OCI-LY1 (cell line): ENCODE measurements around the gene PRPS1L1.

Experiments used
- EZH2 ChIP-seq: fragments of 200-600 bp; sonication (generic), shearing (Covaris generic); IDR thresholded peaks from 2 replicates; pipeline ENCODE4 v1.8.0; 2017; ENCODE audit warnings: borderline replicate concordance, mixed run types, mild to moderate bottlenecking, antibody characterized with exemption, low read length, moderate library complexity, mixed read lengths
- TF ChIP-seq, protein P1 (sequence below): fragments of 200-600 bp; sonication (generic), shearing (Covaris generic); IDR thresholded peaks from 2 replicates; pipeline ENCODE4 v1.5.1; 2017; ENCODE audit warnings: mild to moderate bottlenecking, antibody characterized with exemption, low read length, moderate library complexity, mixed read lengths

DNA sequence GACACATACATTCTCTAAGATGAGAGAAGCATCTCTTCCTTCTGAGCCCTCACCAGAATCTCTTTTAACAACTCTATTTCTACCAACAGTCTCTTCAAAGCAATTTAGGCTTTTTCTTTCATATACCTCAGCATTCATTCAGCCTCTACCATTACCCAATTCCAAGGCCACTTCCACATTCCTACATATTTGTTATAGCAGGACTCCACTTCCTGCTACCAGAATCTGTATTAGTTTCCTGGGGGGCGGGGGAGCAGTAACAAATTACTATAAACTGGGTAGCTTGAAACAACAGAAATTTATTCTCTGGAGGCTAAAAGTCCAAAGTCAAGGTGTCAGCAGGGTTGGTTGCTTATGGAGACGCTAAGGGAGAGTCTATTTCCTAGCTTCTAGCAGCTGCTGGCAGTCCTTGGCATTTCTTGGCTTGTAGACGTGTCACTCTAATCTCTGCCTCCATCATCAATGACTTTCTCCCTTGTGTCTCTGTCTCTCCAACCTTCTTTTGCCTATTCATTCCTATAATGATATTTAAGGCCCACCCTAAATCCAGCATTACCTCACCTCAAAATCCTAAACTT, 7.4 kb downstream of the PRPS1L1 start:
- TF ChIP-seq, protein P1, sequence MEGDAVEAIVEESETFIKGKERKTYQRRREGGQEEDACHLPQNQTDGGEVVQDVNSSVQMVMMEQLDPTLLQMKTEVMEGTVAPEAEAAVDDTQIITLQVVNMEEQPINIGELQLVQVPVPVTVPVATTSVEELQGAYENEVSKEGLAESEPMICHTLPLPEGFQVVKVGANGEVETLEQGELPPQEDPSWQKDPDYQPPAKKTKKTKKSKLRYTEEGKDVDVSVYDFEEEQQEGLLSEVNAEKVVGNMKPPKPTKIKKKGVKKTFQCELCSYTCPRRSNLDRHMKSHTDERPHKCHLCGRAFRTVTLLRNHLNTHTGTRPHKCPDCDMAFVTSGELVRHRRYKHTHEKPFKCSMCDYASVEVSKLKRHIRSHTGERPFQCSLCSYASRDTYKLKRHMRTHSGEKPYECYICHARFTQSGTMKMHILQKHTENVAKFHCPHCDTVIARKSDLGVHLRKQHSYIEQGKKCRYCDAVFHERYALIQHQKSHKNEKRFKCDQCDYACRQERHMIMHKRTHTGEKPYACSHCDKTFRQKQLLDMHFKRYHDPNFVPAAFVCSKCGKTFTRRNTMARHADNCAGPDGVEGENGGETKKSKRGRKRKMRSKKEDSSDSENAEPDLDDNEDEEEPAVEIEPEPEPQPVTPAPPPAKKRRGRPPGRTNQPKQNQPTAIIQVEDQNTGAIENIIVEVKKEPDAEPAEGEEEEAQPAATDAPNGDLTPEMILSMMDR: no peak
- no peak for TF ChIP-seq EZH2
